MCF 10A (cell line): ENCODE results near the gene FGF18. TPM values are rescaled to one million over a fixed set of nuclear protein-coding genes. Genes with fewer than 3 reads are reported as not detected.

Experiments
- BruUV-seq: library from RNA; stranded (reverse); fragments of 400-500 nt; replicated peaks from 2 replicates; lab custom pipeline; 2021; lab: Mats Ljungman, UMichigan
- CTCF ChIA-PET: fragments of 300-600 bp; sonication (Branson Sonifier 250); formaldehyde crosslinking; extraction: SDS; loops from one replicate; lab custom pipeline; 2021; ENCODE audit warnings: antibody characterized with exemption, inconsistent platforms; lab: Yijun Ruan, JAX
- POLR2A ChIA-PET: fragments of 300-600, 350-650 bp; sonication (Branson Sonifier 250); formaldehyde crosslinking; extraction: SDS; loops from one replicate; lab custom pipeline; 2020; ENCODE audit warnings: antibody characterized with exemption, inconsistent platforms; lab: Yijun Ruan, JAX
- DNase-seq: peaks from one replicate; pipeline ENCODE4 v3.0.0-alpha.2; 2018; ENCODE audit not compliant: unreplicated experiment
- H3K27ac Mint-ChIP-seq: one replicate; pipeline ENCODE4 v1.8.0; 2022; ENCODE audit warnings: mild to moderate bottlenecking, low read depth, mixed read lengths; ENCODE audit not compliant: unreplicated experiment
- H3K27me3 Mint-ChIP-seq: one replicate; pipeline ENCODE4 v1.8.0; 2022; ENCODE audit warnings: mixed read lengths; ENCODE audit not compliant: insufficient read depth, unreplicated experiment
- H3K36me3 Mint-ChIP-seq: one replicate; pipeline ENCODE4 v1.8.0; 2022; ENCODE audit warnings: mild to moderate bottlenecking, moderate library complexity, mixed read lengths; ENCODE audit not compliant: insufficient read depth, unreplicated experiment
- H3K4me1 Mint-ChIP-seq: one replicate; pipeline ENCODE4 v1.8.0; 2022; ENCODE audit warnings: mixed read lengths; ENCODE audit not compliant: insufficient read depth, unreplicated experiment
- H3K4me3 Mint-ChIP-seq: one replicate; pipeline ENCODE4 v1.8.0; 2022; ENCODE audit warnings: mild to moderate bottlenecking, moderate library complexity, mixed read lengths; ENCODE audit not compliant: unreplicated experiment
- H3K9me3 Mint-ChIP-seq: one replicate; pipeline ENCODE4 v1.8.0; 2022; ENCODE audit warnings: mixed read lengths; ENCODE audit not compliant: unreplicated experiment
- CTCF ChIP-seq: fragments of 200-600 bp; IDR thresholded peaks from one replicate; pipeline ENCODE4 v1.8.0; 2022; ENCODE audit warnings: antibody characterized with exemption, mild to moderate bottlenecking; ENCODE audit not compliant: unreplicated experiment
- intact Hi-C: fragments of 100-400 bp; cut with micrococcal nuclease; formaldehyde crosslinking; loops from 2 replicates; pipeline ENCODE4 v1.14.1; 2022
- total RNA-seq: library from RNA; stranded (reverse); gene quantifications from 2 replicates; pipeline ENCODE4 v1.2.3, GENCODE V29; 2022

Gene FGF18
- total RNA-seq, 1 experiment from 2014 or later: not detected

GRCh38 chr5:171478946-171479775 lies 59.7 kb downstream of the FGF18 start:
- no peak for DNase-seq
- H3K4me3 Mint-ChIP-seq: no peak overlapping the region
- ChIA-PET POLR2A (interaction anchor here (0.7 to 1.0 kb wide), 2 partner anchors 15 to 64 kb away, joined by 3 to 4 read pairs; no protein-coding TSS in a partner anchor), CTCF (interaction anchor here (0.6 to 1.9 kb wide), 4 partner anchors 60 to 373 kb away, joined by 3 to 9 read pairs (median 4); partner anchors contain the start of gene FGF18)
- TF ChIP-seq CTCF: no peak
- H3K27me3 Mint-ChIP-seq: peaks cover 14% of the 10 kb centered on the region
- no TSS peak for BruUV-seq
- no peaks in the 10 kb centered on the region for H3K4me1 Mint-ChIP-seq
- intact Hi-C loops: no loop called here
- no peak overlapping the region for H3K27ac Mint-ChIP-seq
- H3K9me3 Mint-ChIP-seq: no peaks in the 10 kb centered on the region
- no peaks in the 10 kb centered on the region for H3K36me3 Mint-ChIP-seq

GRCh38 chr5:171479776-171480125 lies 60.3 kb downstream of the FGF18 start:
- CTCF ChIA-PET: interaction anchor here (1.2 to 1.9 kb wide), 2 partner anchors 61 to 373 kb away, joined by 4 to 9 read pairs; partner anchors contain the start of gene FGF18
- peaks cover 14% of the 10 kb centered on the region for H3K27me3 Mint-ChIP-seq

GRCh38 chr5:171480239-171480638 lies 60.8 kb downstream of the FGF18 start:
- H3K27me3 Mint-ChIP-seq: peaks cover 14% of the 10 kb centered on the region
- POLR2A ChIA-PET: no interaction called here
- no peaks in the 10 kb centered on the region for H3K9me3 Mint-ChIP-seq
- no peaks in the 10 kb centered on the region for H3K4me1 Mint-ChIP-seq
- H3K4me3 Mint-ChIP-seq: no peak overlapping the region
- no peaks in the 10 kb centered on the region for H3K36me3 Mint-ChIP-seq
- DNase-seq: no peak
- intact Hi-C loops: no loop called here
- H3K27ac Mint-ChIP-seq: no peak overlapping the region
- BruUV-seq: no TSS peak
- TF ChIP-seq CTCF: no peak
- CTCF ChIA-PET: no interaction called here

More at GRCh38 chr5:171479776-171480125, 60.3 kb downstream of the FGF18 start:
- intact Hi-C loops: no loop called here
- DNase-seq: no peak
- Mint-ChIP-seq H3K4me1 (no peaks in the 10 kb centered on the region), H3K9me3 (no peaks in the 10 kb centered on the region), H3K27ac (no peak overlapping the region), H3K4me3 (no peak overlapping the region), H3K36me3 (no peaks in the 10 kb centered on the region)
- BruUV-seq: no TSS peak
- TF ChIP-seq CTCF: no peak
- POLR2A ChIA-PET: no interaction called here
